ENCODE measurements around the gene PALS2.

The PALS2 gene

GRCh38 chr7:24572997-24573553 lies at the start of gene PALS2:
TSS of gene PALS2 (plus strand) at chr7:24573452. CDS start at chr7:24623668, 50,216 bp downstream.
- peak; percentile 95 for DNase-seq (ENCODE audit: low read depth, low spot score)

GRCh38 chr7:24531255-24531654 lies 42.0 kb upstream of the PALS2 start:
- no peak for DNase-seq (ENCODE audit: low read depth, low spot score)

GRCh38 chr7:24536682-24537081 lies 36.6 kb upstream of the PALS2 start:
- DNase-seq (ENCODE audit: low read depth, low spot score) = no peak

GRCh38 chr7:24540956-24541355 lies 32.3 kb upstream of the PALS2 start:
- DNase-seq (ENCODE audit: low read depth, low spot score) = no peak

- DNase-seq (ENCODE audit: low read depth, low spot score) = no peak
Observed at GRCh38 chr7:24545215-24545614, 28.0 kb upstream of the PALS2 start.

- no peak for DNase-seq (ENCODE audit: low read depth, low spot score)
Observed at GRCh38 chr7:24548390-24548789, 24.9 kb upstream of the PALS2 start.

- no peak for DNase-seq (ENCODE audit: low read depth, low spot score)
Observed at GRCh38 chr7:24549991-24550390, 23.3 kb upstream of the PALS2 start.

- DNase-seq (ENCODE audit: low read depth, low spot score) = no peak
Observed at GRCh38 chr7:24555184-24555583, 18.1 kb upstream of the PALS2 start.

GRCh38 chr7:24555719-24556118 lies 17.5 kb upstream of the PALS2 start:
- DNase-seq (ENCODE audit: low read depth, low spot score) = no peak

- no peak for DNase-seq (ENCODE audit: low read depth, low spot score)
Observed at GRCh38 chr7:24560772-24561171, 12.5 kb upstream of the PALS2 start.

- DNase-seq (ENCODE audit: low read depth, low spot score) = no peak
Observed at GRCh38 chr7:24566274-24566673, 7.0 kb upstream of the PALS2 start.

GRCh38 chr7:24570983-24571382 lies 2.3 kb upstream of the PALS2 start:
- no peak for DNase-seq (ENCODE audit: low read depth, low spot score)

GRCh38 chr7:24572016-24572392 lies 1.2 kb upstream of the PALS2 start:
- no peak for DNase-seq (ENCODE audit: low read depth, low spot score)

GRCh38 chr7:24572393-24572996 lies 757 bp upstream of the PALS2 start:
- DNase-seq (ENCODE audit: low read depth, low spot score) = peak; percentile 80

- peak; percentile 77 for DNase-seq (ENCODE audit: low read depth, low spot score)
Observed at GRCh38 chr7:24573554-24574338, 494 bp downstream of the PALS2 start.

- DNase-seq (ENCODE audit: low read depth, low spot score) = peak; percentile 49
Observed at GRCh38 chr7:24574386-24574785, 1.1 kb downstream of the PALS2 start.

- DNase-seq (ENCODE audit: low read depth, low spot score) = no peak
Observed at GRCh38 chr7:24574950-24575349, 1.7 kb downstream of the PALS2 start.

GRCh38 chr7:24576171-24577025 lies 3.1 kb downstream of the PALS2 start:
- peak; percentile 78 for DNase-seq (ENCODE audit: low read depth, low spot score)

- DNase-seq (ENCODE audit: low read depth, low spot score) = no peak
Observed at GRCh38 chr7:24578052-24578451, 4.8 kb downstream of the PALS2 start.

GRCh38 chr7:24580283-24580946 lies 7.2 kb downstream of the PALS2 start:
- no peak for DNase-seq (ENCODE audit: low read depth, low spot score)

- no peak for DNase-seq (ENCODE audit: low read depth, low spot score)
Observed at GRCh38 chr7:24582166-24582565, 8.9 kb downstream of the PALS2 start.

- DNase-seq (ENCODE audit: low read depth, low spot score) = peak; percentile 19
Observed at GRCh38 chr7:24587853-24588252, 14.6 kb downstream of the PALS2 start.
